ENCODE results near the gene BRD1.

The BRD1 gene

GRCh38 chr22:49730656-49731055, 97.0 kb downstream of the BRD1 start:
- Histone ChIP-seq H3K4ac (ENCODE audit: low read depth, low read length) (no peak overlapping the region), H2BK120ac (ENCODE audit: low read depth, low read length) (no peak overlapping the region), H4K5ac (ENCODE audit: low read length) (no peak overlapping the region), H3K27ac (ENCODE audit: low read depth, low read length) (no peak overlapping the region), H2AK5ac (ENCODE audit: low read length) (no peak overlapping the region), H3K4me2 (ENCODE audit: low read length) (no peak overlapping the region), H3K79me1 (ENCODE audit: low read length) (no peaks in the 10 kb centered on the region), H3K23ac (ENCODE audit: low read length) (no peak overlapping the region), H3K79me2 (ENCODE audit: control insufficient read depth, insufficient read depth, low read length) (no peaks in the 10 kb centered on the region), H3K18ac (ENCODE audit: low read length) (no peak overlapping the region), H3K9ac (ENCODE audit: low read length) (no peak overlapping the region), H4K8ac (ENCODE audit: low read depth, low read length) (no peak overlapping the region), H3K4me1 (ENCODE audit: control insufficient read depth, low read depth, low read length) (no peaks in the 10 kb centered on the region), H2BK15ac (replicated peaks; ENCODE audit: low read depth) (no peak overlapping the region), H2BK5ac (ENCODE audit: low read length) (no peak overlapping the region), H3K27me3 (ENCODE audit: insufficient read depth, low read length, poor library complexity) (no peaks in the 10 kb centered on the region), H3K4me3 (ENCODE audit: low read length) (no peak overlapping the region), H3K36me3 (ENCODE audit: control insufficient read depth, insufficient read depth, low read length) (no peaks in the 10 kb centered on the region), H3K56ac (ENCODE audit: low read length) (no peak overlapping the region)
- WGBS (ENCODE audit: extremely low coverage, insufficient coverage, low lambda C conversion rate): no CpG with 5 or more reads among the region's 9 CpGs
- DNase-seq: no peak

GRCh38 chr22:49728570-49729271, 99.0 kb downstream of the BRD1 start:
- no peak overlapping the region for H4K5ac ChIP-seq (ENCODE audit: low read length)
- no peaks in the 10 kb centered on the region for H3K79me2 ChIP-seq (ENCODE audit: control insufficient read depth, insufficient read depth, low read length)
- no peak for DNase-seq
- no CpG with 5 or more reads among the region's 31 CpGs for WGBS (ENCODE audit: extremely low coverage, insufficient coverage, low lambda C conversion rate)
- H2BK120ac ChIP-seq (ENCODE audit: low read depth, low read length): no peak overlapping the region
- no peak overlapping the region for H3K27ac ChIP-seq (ENCODE audit: low read depth, low read length)
- H3K36me3 ChIP-seq (ENCODE audit: control insufficient read depth, insufficient read depth, low read length): no peaks in the 10 kb centered on the region
- no peak overlapping the region for H4K8ac ChIP-seq (ENCODE audit: low read depth, low read length)
- no peak overlapping the region for H3K18ac ChIP-seq (ENCODE audit: low read length)
- no peak overlapping the region for H3K4ac ChIP-seq (ENCODE audit: low read depth, low read length)
- H3K23ac ChIP-seq (ENCODE audit: low read length): no peak overlapping the region
- H2BK15ac ChIP-seq (replicated peaks; ENCODE audit: low read depth): no peak overlapping the region
- H3K56ac ChIP-seq (ENCODE audit: low read length): no peak overlapping the region
- H3K27me3 ChIP-seq (ENCODE audit: insufficient read depth, low read length, poor library complexity): no peaks in the 10 kb centered on the region
- H3K9ac ChIP-seq (ENCODE audit: low read length): no peak overlapping the region
- H3K4me1 ChIP-seq (ENCODE audit: control insufficient read depth, low read depth, low read length): no peaks in the 10 kb centered on the region
- H2BK5ac ChIP-seq (ENCODE audit: low read length): no peak overlapping the region
- no peak overlapping the region for H2AK5ac ChIP-seq (ENCODE audit: low read length)
- H3K4me2 ChIP-seq (ENCODE audit: low read length): no peak overlapping the region
- H3K79me1 ChIP-seq (ENCODE audit: low read length): no peaks in the 10 kb centered on the region
- H3K4me3 ChIP-seq (ENCODE audit: low read length): no peak overlapping the region

DNA sequence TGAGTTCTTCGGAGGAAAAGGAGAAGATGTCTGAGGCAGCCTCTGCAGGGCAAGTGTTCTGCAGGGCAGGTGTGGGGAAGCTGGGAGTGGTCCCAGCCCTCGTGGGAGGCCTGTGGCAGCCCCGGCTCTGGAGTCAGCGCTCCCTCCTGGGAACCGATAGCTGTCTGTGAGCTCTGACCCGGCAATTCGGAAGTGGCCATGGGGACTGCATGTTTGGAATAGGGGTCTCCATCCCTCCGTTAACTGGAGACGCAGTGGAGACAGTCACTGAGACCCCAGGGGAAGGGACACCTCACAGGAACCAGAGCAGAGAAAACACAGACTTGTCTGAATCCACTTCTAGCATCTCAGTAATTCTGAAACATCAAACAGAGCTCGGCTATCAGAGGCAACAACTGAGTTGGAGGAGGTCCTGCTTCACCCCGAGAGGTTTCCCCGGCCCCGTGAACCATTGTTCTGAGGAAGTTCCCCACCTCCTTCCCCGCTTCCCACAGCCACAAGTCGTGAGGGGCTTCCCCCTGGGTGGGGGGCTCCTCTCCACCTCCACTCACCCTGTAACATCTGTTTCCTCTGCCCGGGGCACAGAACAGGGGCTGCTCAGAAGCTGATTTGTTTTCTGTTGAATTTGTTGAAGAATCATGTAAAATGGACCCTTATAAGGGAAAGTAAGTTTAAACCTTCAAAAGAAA, 99.6 kb downstream of the BRD1 start:
- Histone ChIP-seq H3K79me2 (ENCODE audit: control insufficient read depth, insufficient read depth, low read length) (no peaks in the 10 kb centered on the region), H2BK120ac (ENCODE audit: low read depth, low read length) (no peak overlapping the region), H3K23ac (ENCODE audit: low read length) (no peak overlapping the region), H4K8ac (ENCODE audit: low read depth, low read length) (no peak overlapping the region), H3K36me3 (ENCODE audit: control insufficient read depth, insufficient read depth, low read length) (no peaks in the 10 kb centered on the region), H3K27me3 (ENCODE audit: insufficient read depth, low read length, poor library complexity) (no peaks in the 10 kb centered on the region), H2BK15ac (replicated peaks; ENCODE audit: low read depth) (no peak overlapping the region), H2AK5ac (ENCODE audit: low read length) (no peak overlapping the region), H3K4me2 (ENCODE audit: low read length) (no peak overlapping the region), H3K9ac (ENCODE audit: low read length) (no peak overlapping the region), H3K4me1 (ENCODE audit: control insufficient read depth, low read depth, low read length) (no peaks in the 10 kb centered on the region), H3K79me1 (ENCODE audit: low read length) (no peaks in the 10 kb centered on the region), H4K5ac (ENCODE audit: low read length) (no peak overlapping the region), H3K27ac (ENCODE audit: low read depth, low read length) (no peak overlapping the region), H2BK5ac (ENCODE audit: low read length) (no peak overlapping the region), H3K18ac (ENCODE audit: low read length) (no peak overlapping the region), H3K56ac (ENCODE audit: low read length) (no peak overlapping the region), H3K4me3 (ENCODE audit: low read length) (no peak overlapping the region), H3K4ac (ENCODE audit: low read depth, low read length) (no peak overlapping the region)
- DNase-seq: no peak
- no CpG with 5 or more reads among the region's 16 CpGs for WGBS (ENCODE audit: extremely low coverage, insufficient coverage, low lambda C conversion rate)

GRCh38 chr22:49727191-49727880, 100.3 kb downstream of the BRD1 start:
- Histone ChIP-seq H2BK5ac (ENCODE audit: low read length) (no peak overlapping the region), H2BK15ac (replicated peaks; ENCODE audit: low read depth) (no peak overlapping the region), H2BK120ac (ENCODE audit: low read depth, low read length) (no peak overlapping the region), H3K36me3 (ENCODE audit: control insufficient read depth, insufficient read depth, low read length) (no peaks in the 10 kb centered on the region), H3K79me2 (ENCODE audit: control insufficient read depth, insufficient read depth, low read length) (no peaks in the 10 kb centered on the region), H3K23ac (ENCODE audit: low read length) (no peak overlapping the region), H3K27me3 (ENCODE audit: insufficient read depth, low read length, poor library complexity) (no peaks in the 10 kb centered on the region), H3K79me1 (ENCODE audit: low read length) (no peaks in the 10 kb centered on the region), H3K4me1 (ENCODE audit: control insufficient read depth, low read depth, low read length) (no peaks in the 10 kb centered on the region), H4K8ac (ENCODE audit: low read depth, low read length) (no peak overlapping the region), H3K4me2 (ENCODE audit: low read length) (no peak overlapping the region), H4K5ac (ENCODE audit: low read length) (no peak overlapping the region), H3K18ac (ENCODE audit: low read length) (no peak overlapping the region), H3K4me3 (ENCODE audit: low read length) (no peak overlapping the region), H3K56ac (ENCODE audit: low read length) (no peak overlapping the region), H2AK5ac (ENCODE audit: low read length) (no peak overlapping the region), H3K27ac (ENCODE audit: low read depth, low read length) (no peak overlapping the region), H3K9ac (ENCODE audit: low read length) (no peak overlapping the region), H3K4ac (ENCODE audit: low read depth, low read length) (no peak overlapping the region)
- no CpG with 5 or more reads among the region's 27 CpGs for WGBS (ENCODE audit: extremely low coverage, insufficient coverage, low lambda C conversion rate)
- DNase-seq: no peak

GRCh38 chr22:49726701-49727101, 101.0 kb downstream of the BRD1 start:
- Histone ChIP-seq H3K4ac (ENCODE audit: low read depth, low read length) (no peak overlapping the region), H4K8ac (ENCODE audit: low read depth, low read length) (no peak overlapping the region), H3K36me3 (ENCODE audit: control insufficient read depth, insufficient read depth, low read length) (no peaks in the 10 kb centered on the region), H4K5ac (ENCODE audit: low read length) (no peak overlapping the region), H2BK15ac (replicated peaks; ENCODE audit: low read depth) (no peak overlapping the region), H3K79me1 (ENCODE audit: low read length) (no peaks in the 10 kb centered on the region), H3K27me3 (ENCODE audit: insufficient read depth, low read length, poor library complexity) (no peaks in the 10 kb centered on the region), H2AK5ac (ENCODE audit: low read length) (no peak overlapping the region), H3K18ac (ENCODE audit: low read length) (no peak overlapping the region), H3K4me2 (ENCODE audit: low read length) (no peak overlapping the region), H3K27ac (ENCODE audit: low read depth, low read length) (no peak overlapping the region), H3K9ac (ENCODE audit: low read length) (no peak overlapping the region), H3K79me2 (ENCODE audit: control insufficient read depth, insufficient read depth, low read length) (no peaks in the 10 kb centered on the region), H3K56ac (ENCODE audit: low read length) (no peak overlapping the region), H2BK120ac (ENCODE audit: low read depth, low read length) (no peak overlapping the region), H3K4me1 (ENCODE audit: control insufficient read depth, low read depth, low read length) (no peaks in the 10 kb centered on the region), H3K23ac (ENCODE audit: low read length) (no peak overlapping the region), H2BK5ac (ENCODE audit: low read length) (no peak overlapping the region), H3K4me3 (ENCODE audit: low read length) (no peak overlapping the region)
- WGBS (ENCODE audit: extremely low coverage, insufficient coverage, low lambda C conversion rate): no CpG with 5 or more reads among the region's 17 CpGs
- DNase-seq: no peak

Data from mesendoderm (in vitro differentiated cells).